Stimulated activated CD8-positive, alpha-beta memory T cell treated with anti-CD3 and anti-CD28 coated beads, Interleukin-7, amount 100 ng/mL, for 1 hour (primary cell): ENCODE data around the gene ERFL.
"Not testable (repeated sequence)": the region's sequence is repeated elsewhere in the genome, so short reads cannot be mapped to it uniquely, and the experiment has no call there.

Experiments
- DNase-seq, 2 donors: peaks; one replicate each; pipeline ENCODE4 v3.0.0-alpha.2; 2020; ENCODE audit warnings: low read depth in 2 of 2

The ERFL gene

GRCh38 chr19:41877916-41878905 lies 50.0 kb downstream of the ERFL start:
- no peak for DNase-seq

GRCh38 chr19:41876847-41877832 lies 51.1 kb downstream of the ERFL start, which contains the start of gene CD79A:
Gene CD79A, plus strand, starts transcription at chr19:41877279. Its CDS starts 26 bp downstream, at chr19:41877305.
- DNase-seq: no peak

GRCh38 chr19:41875973-41876372 lies 52.3 kb downstream of the ERFL start:
- not testable (repeated sequence) for DNase-seq

GRCh38 chr19:41872775-41873647 lies 55.2 kb downstream of the ERFL start:
- peak; percentile 31 to 51 for DNase-seq

GRCh38 chr19:41872384-41872774 lies 55.9 kb downstream of the ERFL start:
- no peak for DNase-seq

DNA sequence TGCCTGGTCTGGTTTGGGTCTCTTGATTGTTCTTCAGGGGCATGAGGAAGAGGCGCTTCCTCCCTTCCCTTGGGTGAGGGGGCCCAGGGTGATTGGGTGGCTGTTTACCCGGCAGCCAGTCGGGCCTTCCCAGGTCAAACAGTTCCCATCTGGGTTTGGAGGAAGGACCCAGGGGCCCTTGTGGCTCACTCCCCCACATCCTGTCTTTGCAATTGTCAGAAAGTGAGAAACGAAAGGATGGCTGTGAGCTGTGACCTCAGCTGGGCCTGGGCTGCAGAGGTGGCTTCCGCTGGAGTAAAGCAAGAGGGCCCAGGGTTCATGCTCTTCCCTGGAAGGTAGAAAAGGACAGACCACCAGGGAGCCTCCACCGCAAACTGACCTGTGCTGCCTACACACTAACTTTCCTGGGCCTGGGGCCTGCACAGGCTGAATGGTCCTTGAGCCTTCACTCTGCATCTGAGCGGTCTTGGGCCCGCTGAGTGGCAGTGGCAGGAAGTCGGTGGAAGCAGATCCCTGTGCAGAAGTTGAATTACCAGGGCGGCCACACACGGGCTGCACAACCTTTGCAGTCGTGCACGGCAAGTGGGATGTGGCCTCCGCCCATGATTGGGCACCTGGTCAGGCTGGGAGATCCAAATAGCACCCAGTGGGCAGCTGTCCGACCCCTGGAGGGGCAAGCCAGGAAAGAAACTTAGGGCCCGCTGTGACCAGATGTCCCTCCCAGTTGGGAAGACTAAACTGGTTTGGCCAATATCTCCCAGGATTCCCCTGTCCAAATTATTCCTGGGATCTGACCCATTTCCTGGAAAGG lies 56.5 kb downstream of the ERFL start:
- DNase-seq: peak in 1 of 2 donors; percentile 27

DNA sequence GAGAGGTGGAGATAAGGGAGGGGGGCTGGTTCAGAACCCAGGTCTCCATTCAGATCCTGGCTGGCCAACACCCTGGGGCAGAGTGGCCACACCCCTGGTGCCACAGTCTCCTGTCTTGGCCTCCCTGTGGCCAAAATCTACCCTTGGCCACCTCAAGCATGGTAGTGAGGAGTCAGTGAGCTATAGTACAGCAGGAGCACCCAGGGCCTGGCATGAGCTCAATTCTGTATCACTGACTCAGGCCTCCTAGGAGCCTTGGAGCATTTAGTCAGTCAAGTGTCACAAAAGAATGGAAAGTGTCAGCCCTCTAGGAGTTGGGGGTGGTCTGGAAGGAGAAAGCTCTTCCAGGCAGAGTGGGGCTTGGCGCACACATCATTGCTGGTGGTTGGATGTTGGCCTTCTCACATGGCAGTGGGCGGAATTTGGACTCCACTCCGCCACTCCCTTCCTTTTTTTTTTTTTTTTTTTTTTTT lies 57.8 kb downstream of the ERFL start:
- DNase-seq: no peak

- no peak for DNase-seq
Measured at GRCh38 chr19:41869374-41869955, 58.8 kb downstream of the ERFL start.

- DNase-seq: no peak
Measured at GRCh38 chr19:41868989-41869300, 59.3 kb downstream of the ERFL start.

DNA sequence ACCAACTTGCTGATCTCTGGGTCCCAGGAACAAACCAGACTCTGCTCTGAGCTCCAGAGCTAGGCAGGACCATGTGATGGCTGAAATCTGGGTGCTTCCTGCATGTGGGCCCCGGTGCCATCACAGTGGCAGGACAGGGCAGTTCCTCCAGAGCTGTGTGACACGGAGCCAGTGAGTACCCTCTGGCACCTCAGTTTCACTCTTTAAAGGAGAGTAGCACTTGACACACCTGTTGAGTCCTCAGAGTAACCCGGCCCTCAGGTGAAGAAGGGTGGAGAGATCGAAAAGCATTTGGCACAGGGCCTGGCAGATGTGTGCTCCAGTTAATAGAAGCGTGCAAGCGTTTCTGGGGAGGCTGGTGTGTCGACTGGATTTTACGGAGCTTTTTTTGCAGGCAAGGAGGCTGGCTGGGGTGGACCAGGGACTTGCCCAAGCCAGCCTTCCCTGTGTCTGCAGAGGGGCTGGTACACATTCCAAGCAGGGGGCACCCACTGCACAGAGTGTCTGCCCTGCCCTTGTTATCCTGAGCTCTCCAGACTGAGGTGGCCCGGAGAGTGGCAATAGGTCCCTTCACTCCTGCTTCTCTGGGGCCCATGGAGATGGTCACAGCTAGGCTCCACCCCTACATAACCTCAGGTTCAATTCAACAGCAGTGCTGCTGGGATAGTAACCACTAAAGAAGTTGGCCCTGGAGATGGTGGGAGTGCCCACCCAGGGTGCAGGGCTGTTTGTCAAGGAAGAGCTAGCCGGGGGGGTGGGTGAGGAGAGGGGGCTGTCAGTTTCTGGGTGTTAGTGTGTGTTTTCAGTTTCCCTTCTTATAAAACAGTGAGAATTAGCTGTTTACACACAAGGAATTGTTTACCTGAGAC lies 59.9 kb downstream of the ERFL start:
- DNase-seq: no peak

GRCh38 chr19:41866284-41866683 lies 62.0 kb downstream of the ERFL start:
- DNase-seq: no peak

DNA sequence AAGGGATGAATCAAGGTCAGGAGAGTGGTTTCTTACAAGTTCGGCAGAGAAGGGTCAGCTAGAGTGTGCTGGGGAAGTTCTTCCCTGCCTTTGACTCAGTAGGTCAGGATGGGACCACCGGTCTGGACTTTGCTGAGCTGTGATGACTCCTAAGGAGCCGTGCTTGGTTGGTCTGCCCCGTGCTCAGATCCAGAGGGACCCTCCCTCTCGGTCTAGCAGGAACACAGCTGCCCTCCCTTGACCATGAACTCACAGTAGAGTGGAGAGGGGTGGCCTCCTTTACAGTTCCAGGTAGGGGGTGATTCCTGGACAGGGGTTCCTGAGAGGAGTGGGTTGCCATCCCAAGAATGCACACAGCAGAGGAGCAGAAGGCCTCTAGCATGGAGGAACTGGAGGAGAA lies 63.9 kb downstream of the ERFL start:
- DNase-seq: no peak

DNA sequence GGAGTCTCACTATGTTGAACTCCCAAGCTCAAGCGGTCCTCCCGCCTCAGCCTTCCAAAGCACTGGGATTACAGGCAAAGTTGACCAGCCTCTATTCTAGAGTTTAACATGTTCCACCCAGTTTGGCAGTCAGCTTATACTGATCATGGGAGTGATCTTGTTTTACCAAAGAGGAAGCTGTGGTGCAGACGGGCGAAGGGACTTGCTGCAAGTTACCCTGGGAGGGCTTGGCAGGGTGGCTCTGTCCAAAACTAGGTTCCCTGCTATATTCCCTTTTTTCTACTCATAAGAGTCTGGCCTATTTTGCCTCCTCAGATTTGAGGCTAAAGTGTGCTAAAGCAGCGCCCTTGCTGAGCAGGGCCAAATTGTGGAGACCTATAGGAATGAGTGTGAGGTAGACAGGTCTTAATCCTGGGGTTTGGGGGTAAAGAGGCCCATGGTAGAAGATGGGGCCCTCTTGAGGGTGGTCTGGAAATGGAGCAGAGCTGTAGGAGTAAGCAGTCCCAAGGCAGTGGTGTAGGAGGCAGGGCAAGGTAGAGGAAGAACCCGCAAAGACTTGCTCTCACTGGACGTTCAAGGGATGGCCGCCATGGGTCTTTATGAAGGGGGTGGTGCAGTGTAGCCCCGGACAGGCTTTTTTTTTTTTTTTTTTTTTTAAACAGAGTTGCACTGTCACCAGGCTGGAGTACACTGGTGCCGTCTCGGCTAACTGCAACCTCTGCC lies 64.9 kb downstream of the ERFL start:
- no peak for DNase-seq

- no peak for DNase-seq
Measured at GRCh38 chr19:41862445-41862986, 65.7 kb downstream of the ERFL start.

GRCh38 chr19:41861846-41862245 lies 66.4 kb downstream of the ERFL start:
- no peak for DNase-seq

- DNase-seq: no peak
Measured at GRCh38 chr19:41861116-41861768, 67.0 kb downstream of the ERFL start.

GRCh38 chr19:41860419-41861115 lies 67.7 kb downstream of the ERFL start:
- DNase-seq: no peak
